Stimulated activated CD4-positive, alpha-beta T cell treated with anti-CD3 and anti-CD28 coated beads, Interleukin-12 subunit alpha, Interleukin-12 subunit beta, amount 100 ng/mL, for 24 hours (primary cell): ENCODE data around the gene DGKE.
A peak's percentile ranks its signal among the peaks of the same experiment; 100 is the strongest.

Source experiments
- DNase-seq, 2 experiments: peaks; one replicate each; pipeline ENCODE4 v3.0.0-alpha.2; 2020; ENCODE audit warnings: low read depth in 2 of 2

Gene DGKE

GRCh38 chr17:56815711-56816110 lies 18.2 kb upstream of the DGKE start:
- DNase-seq: no peak

GRCh38 chr17:56817066-56817465 lies 16.9 kb upstream of the DGKE start:
- DNase-seq: no peak

- DNase-seq: no peak
Observed at GRCh38 chr17:56819030-56819429, 14.9 kb upstream of the DGKE start.

GRCh38 chr17:56819431-56820145 lies 14.4 kb upstream of the DGKE start:
- peak; percentile 54 to 66 for DNase-seq

- no peak for DNase-seq
Observed at GRCh38 chr17:56820207-56820606, 13.7 kb upstream of the DGKE start.

GRCh38 chr17:56821847-56822534 lies 12.0 kb upstream of the DGKE start:
- no peak for DNase-seq

GRCh38 chr17:56822725-56823124 lies 11.2 kb upstream of the DGKE start:
- DNase-seq: no peak

- DNase-seq: no peak
Observed at GRCh38 chr17:56823848-56824247, 10.1 kb upstream of the DGKE start.

GRCh38 chr17:56824503-56824902 lies 9.4 kb upstream of the DGKE start:
- DNase-seq: no peak

GRCh38 chr17:56826611-56827414 lies 7.1 kb upstream of the DGKE start:
- DNase-seq: no peak

- no peak for DNase-seq
Observed at GRCh38 chr17:56830726-56831368, 3.1 kb upstream of the DGKE start.

- no peak for DNase-seq
Observed at GRCh38 chr17:56831369-56832095, 2.4 kb upstream of the DGKE start.

GRCh38 chr17:56832446-56832845 lies 1.5 kb upstream of the DGKE start:
- DNase-seq: no peak

GRCh38 chr17:56833057-56833808 lies 718 bp upstream of the DGKE start:
- peak; percentile 45 to 46 for DNase-seq

GRCh38 chr17:56834380-56835263 lies 671 bp downstream of the DGKE start:
- peak; percentile 36 to 55 for DNase-seq

- no peak for DNase-seq
Observed at GRCh38 chr17:56835264-56835585, 1.3 kb downstream of the DGKE start.

GRCh38 chr17:56838687-56839086 lies 4.7 kb downstream of the DGKE start:
- DNase-seq: no peak

- no peak for DNase-seq
Observed at GRCh38 chr17:56842577-56842976, 8.6 kb downstream of the DGKE start.

- no peak for DNase-seq
Observed at GRCh38 chr17:56845934-56846333, 12.0 kb downstream of the DGKE start.

GRCh38 chr17:56847106-56847505 lies 13.2 kb downstream of the DGKE start:
- DNase-seq: no peak
